ENCODE results near the gene CFAP52.

DNA sequence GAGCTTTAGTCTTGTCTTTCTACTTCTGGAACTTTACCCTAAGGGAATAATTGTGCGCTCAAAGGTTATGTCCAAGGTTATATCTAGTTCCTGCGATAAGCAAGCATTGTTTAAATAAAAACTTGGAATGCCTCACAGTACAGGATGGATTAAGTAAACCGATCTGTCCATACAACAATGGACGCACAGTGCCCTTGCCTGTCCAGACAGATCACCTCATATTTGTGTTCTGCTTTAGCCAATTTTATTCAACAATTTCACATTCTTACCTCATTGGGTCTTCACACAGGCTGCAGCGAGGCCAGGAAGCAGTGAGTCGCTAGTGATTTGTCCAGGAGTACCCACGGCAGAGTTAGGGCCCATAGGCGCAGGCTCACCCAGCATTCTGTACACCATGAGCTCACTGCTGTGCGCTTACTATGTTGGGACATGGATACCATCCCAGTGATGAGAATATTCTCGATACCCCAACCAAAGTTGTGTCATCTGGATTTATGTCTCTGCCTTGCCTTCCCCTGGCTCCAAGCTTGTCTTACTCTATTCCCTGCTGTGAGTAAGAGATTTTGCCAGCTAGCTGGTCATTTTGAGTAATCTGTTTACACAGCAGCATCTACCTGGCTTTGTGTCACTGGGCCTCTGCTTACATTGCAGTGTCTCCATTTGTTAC is 108.6 kb downstream of the CFAP52 start:
- TF ChIP-seq, protein P1, sequence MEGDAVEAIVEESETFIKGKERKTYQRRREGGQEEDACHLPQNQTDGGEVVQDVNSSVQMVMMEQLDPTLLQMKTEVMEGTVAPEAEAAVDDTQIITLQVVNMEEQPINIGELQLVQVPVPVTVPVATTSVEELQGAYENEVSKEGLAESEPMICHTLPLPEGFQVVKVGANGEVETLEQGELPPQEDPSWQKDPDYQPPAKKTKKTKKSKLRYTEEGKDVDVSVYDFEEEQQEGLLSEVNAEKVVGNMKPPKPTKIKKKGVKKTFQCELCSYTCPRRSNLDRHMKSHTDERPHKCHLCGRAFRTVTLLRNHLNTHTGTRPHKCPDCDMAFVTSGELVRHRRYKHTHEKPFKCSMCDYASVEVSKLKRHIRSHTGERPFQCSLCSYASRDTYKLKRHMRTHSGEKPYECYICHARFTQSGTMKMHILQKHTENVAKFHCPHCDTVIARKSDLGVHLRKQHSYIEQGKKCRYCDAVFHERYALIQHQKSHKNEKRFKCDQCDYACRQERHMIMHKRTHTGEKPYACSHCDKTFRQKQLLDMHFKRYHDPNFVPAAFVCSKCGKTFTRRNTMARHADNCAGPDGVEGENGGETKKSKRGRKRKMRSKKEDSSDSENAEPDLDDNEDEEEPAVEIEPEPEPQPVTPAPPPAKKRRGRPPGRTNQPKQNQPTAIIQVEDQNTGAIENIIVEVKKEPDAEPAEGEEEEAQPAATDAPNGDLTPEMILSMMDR (IDR thresholded peaks at IDR 0.05; ENCODE audit: low read length) = no peak
- TF ChIP-seq EZH2 (optimal IDR thresholded peaks at IDR 0.05; ENCODE audit: low read depth, low read length) = no peak
- no peak for TF ChIP-seq EZH2phosphoT487 (IDR thresholded peaks at IDR 0.05; ENCODE audit: low read length)
